NCI-H1436 (cell line): ENCODE results near the gene UGT3A2.
"Not testable (repeated sequence)": the region's sequence is repeated elsewhere in the genome, so short reads cannot be mapped to it uniquely, and the experiment has no call there.

Experiments
- DNase-seq: peaks from one replicate; lab custom pipeline; 2025; lab: John Stamatoyannopoulos, UW

The UGT3A2 gene

GRCh38 chr5:36054647-36055046 is 12.0 kb downstream of the UGT3A2 start:
- no peak for DNase-seq

DNA sequence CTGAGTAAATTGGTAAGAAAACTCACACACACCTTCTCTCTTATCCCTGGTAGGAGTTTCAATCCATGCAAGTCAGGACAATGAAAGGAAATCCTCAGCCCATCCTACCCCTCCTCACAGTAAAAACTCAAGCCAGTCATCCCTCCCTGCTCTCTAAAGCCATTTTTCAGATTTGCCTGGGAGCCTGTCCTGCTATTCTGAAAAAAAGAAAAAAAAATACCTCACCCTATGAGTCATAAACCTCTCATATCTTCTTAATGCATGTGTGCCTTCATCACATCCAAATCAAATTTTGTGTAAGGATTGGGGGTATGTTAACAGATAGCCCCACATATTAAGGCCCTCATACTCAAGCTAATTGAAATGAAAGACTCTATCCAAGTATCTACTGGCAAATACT is 14.1 kb downstream of the UGT3A2 start:
- no peak for DNase-seq

DNA sequence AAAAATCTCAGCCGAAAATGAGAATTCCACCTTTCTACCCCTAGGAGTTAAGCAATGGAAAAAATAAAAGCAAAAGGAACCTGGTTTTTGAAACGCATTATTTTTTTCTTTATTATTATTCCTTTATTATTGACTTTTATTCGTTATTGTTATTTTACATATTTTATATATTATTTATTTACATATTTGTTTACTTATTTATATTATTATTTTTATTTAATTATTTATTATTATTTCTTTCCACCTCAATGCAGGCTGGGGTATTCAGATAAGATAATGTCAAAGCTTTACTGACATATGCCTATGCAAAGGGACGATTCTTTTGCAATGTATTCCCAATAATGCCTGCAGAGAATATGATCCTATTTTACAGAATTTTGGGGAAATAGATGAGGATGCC is 16.7 kb downstream of the UGT3A2 start:
- DNase-seq, result no peak

GRCh38 chr5:36047384-36048160 is 19.1 kb downstream of the UGT3A2 start:
- DNase-seq, result no peak

- DNase-seq, result no peak
These were observed 20.8 kb downstream of the UGT3A2 start for GRCh38 chr5:36045895-36046294.

DNA sequence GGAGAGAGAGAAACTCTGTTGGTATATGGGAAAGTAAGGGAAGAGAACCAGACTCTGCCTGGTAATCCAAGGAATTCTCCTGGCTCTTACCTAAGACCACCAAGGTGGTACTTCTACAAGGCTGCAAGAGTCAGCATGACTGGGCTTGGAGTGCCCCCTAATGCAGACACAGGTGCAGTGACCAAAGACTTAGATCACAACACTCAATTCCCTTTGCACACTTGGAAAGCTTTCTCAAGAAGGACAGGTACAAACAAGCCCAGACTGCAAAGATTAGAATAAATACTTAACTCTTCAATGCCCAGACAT is 25.2 kb downstream of the UGT3A2 start:
- no peak for DNase-seq

DNA sequence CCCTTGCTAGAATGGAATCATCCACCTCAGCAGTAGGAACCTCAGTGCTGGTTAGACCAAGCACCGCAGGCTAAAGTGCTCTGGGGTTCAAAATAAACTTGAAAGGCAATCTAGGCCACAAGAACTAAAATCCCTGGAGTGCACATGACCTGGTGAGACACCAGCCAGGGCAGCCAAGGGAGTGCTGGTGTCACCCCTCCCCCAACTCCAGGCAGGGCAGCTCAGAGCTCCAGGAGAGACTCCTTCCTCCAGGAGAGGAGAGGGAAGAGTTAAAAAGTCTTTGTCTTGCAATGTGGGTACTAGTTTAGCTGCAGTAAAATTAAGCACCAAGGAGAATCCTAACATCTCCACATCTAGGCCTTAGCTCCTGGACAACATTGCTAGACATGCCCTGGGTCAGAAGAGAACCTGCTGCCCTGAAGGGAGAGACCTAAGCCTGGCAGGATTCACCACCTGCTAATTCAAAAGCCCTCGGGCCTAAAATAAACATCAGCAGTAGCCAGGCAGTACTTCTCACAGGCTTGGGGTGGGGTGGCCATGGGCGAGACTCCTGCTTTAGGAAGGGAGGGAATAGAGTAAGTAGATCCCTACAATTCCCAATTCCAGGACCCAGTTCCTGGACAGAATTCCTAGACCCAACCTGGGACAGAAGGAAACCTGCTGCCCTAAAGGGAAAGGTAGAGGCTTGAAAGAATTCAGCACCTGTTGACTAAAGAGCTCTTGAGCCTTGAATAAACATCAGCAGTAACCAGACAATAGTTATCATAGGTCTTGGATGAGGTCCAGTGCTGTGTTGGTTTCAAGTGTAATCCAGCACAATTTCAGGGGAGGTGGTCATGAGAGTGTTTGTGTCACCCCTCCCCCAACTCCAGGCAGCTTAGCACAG is 25.8 kb downstream of the UGT3A2 start:
- peak; percentile 28 for DNase-seq

DNA sequence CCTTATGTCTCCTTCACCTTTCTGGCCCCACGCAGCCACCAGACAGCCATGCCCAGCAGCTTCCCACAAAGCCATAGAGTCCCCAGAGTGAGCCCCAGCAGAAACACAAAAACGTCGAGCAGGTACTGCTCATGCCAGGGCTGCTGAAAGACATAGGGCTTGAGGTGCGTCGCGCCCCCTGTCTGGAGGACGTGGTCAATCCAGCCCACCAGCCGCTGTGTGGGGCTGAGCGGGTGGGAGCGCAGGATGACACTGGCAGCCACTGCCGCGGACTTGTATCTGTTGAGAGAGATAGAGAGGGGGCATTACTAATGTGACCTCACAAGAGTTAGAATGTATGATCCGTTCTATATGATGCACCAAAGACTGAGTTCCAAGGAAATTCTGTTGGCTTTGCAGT is 31.0 kb downstream of the UGT3A2 start:
- no peak for DNase-seq

- DNase-seq, result not testable (repeated sequence)
These were observed 32.0 kb downstream of the UGT3A2 start for GRCh38 chr5:36034536-36035134.

GRCh38 chr5:36033486-36033885 is 33.2 kb downstream of the UGT3A2 start:
- no peak for DNase-seq

- DNase-seq, result no peak
These were observed 33.6 kb downstream of the UGT3A2 start for GRCh38 chr5:36033047-36033446.

DNA sequence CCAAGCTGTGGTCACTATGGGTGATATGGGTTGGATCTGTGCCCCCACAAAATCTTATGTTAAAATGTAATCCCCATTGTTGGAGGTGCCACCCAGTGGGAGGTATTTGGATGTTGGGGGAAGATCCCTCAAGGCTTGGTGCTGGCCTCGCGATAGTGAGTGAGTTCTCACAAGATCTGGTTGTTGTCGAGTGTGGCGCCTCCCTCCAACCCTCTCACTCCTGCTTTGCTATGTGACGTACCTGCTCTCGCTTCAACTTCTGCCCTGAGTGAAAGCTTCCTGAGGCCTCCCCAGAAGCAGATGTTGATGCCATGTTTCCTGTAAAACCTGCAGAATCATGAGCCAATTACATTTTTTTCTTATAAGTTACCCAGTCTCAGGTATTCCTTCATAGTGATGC is 35.5 kb downstream of the UGT3A2 start:
- no peak for DNase-seq

DNA sequence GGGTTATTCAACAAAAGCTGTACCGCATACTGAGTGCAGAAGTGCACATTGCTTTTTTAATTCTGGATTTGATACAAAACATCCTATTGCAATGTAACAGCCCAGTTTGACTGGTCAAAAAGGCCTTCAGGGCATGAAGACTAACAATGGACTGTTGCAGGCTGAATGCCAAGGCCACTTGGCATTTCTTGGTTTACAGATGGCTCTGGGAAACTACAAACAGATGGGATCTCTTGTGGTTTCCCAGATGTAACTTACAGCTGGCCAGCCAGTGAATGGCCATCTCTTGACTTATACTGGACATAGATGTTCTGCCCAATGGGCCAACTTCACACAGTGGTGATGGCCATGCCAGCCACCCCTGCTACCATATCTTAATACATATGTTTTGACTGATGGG is 36.8 kb downstream of the UGT3A2 start:
- DNase-seq, result no peak

DNA sequence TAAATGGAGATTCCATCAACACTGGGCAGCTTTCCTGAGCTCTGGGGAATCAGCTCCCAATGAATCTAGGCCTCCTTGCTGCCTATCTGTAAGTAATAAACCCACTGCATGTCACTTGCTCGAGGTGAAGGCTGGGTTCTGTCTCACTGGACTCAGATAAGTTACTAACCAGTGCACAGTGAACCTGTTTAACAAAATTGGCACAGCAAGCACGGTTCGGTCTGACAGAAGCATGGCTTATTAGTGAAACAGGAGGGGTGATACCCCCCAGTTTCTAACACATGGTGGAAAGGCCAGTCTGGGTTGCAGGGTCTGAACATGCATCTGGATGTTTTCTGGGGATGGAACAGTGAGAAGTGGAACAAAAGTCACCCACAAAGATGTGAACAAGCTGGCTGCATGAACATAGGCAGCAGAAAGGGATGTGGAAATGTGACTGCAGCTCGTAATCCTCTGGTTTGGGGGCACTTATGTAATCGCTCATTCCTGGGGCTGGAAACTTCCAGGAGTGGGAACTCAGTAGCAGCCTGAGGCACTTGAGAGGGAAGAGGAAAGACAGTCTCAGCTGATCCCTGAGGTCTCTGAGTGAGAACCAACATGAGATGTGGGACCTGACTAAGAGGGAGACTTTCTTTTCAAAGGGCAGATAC is 37.7 kb downstream of the UGT3A2 start:
- DNase-seq, result no peak

DNA sequence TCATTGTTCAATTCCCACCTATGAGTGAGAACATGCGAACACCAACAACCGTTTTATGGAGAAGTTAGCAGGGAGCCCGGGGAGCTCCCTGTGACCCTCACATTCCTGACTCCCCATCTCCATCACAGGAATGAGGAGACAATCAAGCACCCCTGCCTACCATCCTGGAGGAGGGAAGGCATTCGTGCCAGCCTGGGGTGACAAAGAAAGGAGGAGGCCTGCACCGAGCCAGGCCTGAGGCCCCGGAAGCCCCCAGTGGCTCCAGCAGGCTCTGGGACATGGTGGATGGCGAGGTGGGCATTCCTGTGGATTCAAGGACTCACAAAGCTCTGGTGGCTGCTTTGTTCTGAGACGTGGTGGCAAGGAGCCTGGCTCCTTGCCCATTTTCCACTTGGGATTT is 39.0 kb downstream of the UGT3A2 start:
- no peak for DNase-seq

- DNase-seq, result no peak
These were observed 39.8 kb downstream of the UGT3A2 start for GRCh38 chr5:36026706-36027465.

GRCh38 chr5:36022246-36022645 is 44.4 kb downstream of the UGT3A2 start:
- DNase-seq, result not testable (repeated sequence)

- not testable (repeated sequence) for DNase-seq
These were observed 47.1 kb downstream of the UGT3A2 start for GRCh38 chr5:36019584-36019983.

DNA sequence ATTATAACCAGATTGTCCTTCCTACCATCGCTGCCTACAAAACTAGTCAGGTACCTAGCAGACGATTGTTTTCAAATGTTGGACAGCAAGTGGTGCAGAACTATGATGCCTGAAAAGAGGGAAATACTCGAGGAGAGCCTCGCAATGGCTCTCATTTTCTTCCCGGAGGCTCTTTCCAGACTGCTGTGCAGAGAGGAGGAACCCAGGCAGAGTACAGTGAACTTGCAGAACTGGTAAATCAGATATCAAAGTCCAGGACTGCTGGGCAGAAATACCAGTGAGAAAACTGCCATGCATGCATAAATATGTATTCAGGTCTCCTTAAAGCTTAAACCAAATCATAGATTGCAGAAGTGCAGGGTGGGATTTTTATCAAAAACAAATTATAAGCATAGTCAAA is 49.1 kb downstream of the UGT3A2 start:
- no peak for DNase-seq

DNA sequence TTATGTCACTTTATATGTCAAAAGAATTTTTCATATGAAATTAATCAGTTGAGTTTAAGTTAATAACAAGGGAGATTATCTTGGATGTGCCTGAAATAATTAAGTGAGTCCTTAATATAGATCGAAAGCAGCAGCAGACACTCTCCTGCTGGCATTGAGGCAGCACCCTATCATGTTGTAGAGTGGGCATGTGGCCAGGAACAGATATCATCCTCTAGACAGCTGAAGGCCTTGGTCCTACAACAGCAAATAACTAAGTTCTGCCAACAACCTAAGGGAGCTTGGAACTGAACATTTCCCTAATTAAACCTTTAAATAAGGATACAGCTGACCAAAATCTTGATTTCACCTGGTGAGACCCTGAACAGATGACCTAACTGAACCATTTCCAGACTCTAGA is 49.7 kb downstream of the UGT3A2 start:
- no peak for DNase-seq

- DNase-seq, result no peak
These were observed 53.5 kb downstream of the UGT3A2 start for GRCh38 chr5:36013182-36013581.

- DNase-seq, result no peak
These were observed 57.0 kb downstream of the UGT3A2 start for GRCh38 chr5:36009698-36010097.
